HG03342 (cell line): ENCODE results near the gene NF2.

Source experiments
- ATAC-seq: cut with Tn5 transposase; IDR thresholded peaks from one replicate; pipeline ENCODE4 v1.9.1; 2021; ENCODE audit warnings: mild to moderate bottlenecking, moderate library complexity; ENCODE audit not compliant: unreplicated experiment

Gene NF2

DNA sequence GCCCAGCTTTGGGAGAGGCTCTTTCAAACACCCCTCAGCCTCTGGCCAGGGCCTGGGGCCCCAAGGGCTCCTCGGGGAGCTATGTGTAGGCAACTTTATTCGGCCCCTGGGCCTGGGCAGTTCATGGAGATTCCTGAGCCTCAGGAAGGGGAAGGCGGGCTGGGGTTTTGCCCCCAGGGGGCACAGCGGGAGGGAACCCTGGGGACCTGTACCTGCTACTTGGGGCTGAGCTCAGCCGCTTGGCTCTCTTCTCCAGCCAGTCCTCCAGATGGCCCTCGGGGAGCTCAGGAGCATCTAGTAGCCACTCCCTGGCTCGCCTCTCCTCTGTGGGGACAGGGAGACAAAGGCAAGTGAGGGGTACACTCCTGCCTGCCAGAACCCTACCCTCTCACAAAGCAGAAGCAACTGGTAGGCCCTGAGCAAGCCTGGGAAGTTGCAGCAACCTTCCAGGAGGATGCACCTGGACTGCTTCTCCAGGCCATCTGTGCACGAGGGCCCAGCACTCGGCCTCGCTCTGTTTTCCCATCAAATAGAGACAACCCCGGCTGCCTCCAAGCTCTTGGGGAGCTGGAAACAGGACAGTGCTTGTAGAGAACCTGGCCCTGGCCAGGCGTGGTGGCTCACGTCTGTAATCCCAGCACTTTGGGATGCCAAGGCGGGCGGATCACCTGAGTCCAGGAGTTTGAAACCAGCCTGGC, 134.8 kb downstream of the NF2 start:
- ATAC-seq = no peak

DNA sequence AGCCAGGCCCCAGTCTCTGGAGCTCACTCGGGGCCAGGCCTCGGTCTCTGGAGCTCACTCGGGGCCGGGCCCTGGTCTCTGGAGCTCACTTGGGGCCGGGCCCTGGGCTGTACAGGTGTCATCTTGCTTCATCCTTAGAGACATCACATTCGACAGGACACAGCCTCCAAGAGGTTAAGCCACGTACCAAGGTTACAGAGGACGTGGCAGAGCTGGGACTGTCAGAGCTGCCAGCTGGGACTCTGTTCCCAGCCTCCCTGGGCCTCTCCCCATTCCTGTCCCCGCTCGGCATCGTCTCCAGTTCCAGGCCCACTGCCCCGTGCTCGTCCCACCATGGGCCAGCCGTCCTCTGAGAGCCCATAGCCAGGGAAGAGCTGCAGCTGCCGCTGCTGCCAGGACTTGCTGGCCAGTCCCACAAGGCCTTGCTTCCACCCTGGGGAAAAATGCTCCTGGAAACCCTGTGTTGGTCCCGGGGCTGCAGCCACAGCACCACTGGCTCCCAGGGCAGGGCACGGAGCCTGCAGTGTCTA, 136.0 kb downstream of the NF2 start:
- ATAC-seq = no peak

- no peak for ATAC-seq
Measured at GRCh38 chr22:29740216-29740615, 136.8 kb downstream of the NF2 start.

GRCh38 chr22:29741926-29742325, 138.5 kb downstream of the NF2 start:
- ATAC-seq = no peak

DNA sequence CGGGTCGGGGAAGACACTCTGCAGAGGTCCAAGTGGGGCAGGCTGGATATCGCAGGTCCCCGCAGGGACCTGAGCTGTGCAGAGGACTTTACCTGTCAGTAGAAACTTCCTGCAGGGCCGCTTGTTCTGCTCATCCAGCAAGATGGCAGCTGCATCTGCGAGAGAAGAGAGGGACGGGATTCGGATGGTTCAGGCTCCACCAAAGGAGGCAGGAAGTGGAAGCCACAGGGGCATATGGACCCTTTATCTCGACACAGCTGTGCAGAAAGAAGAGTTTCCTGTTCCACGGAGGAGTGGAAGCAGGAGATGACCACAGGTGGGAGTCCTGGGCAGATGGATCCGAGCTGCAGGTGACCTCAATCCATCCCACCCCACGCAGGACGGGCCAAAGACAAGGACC, 138.9 kb downstream of the NF2 start:
- no peak for ATAC-seq

GRCh38 chr22:29744902-29745301, 141.5 kb downstream of the NF2 start:
- no peak for ATAC-seq

- no peak for ATAC-seq
Measured at GRCh38 chr22:29747832-29748231, 144.4 kb downstream of the NF2 start.
